ELR (cell line): ENCODE measurements around the gene EYS.

Experiments used
- DNase-seq: peaks from one replicate; pipeline ENCODE4 v3.0.0-alpha.2; 2015; ENCODE audit warnings: low read depth

The EYS gene

GRCh38 chr6:64590965-64591675 lies 1115.9 kb downstream of the EYS start:
- DNase-seq, result no peak

DNA sequence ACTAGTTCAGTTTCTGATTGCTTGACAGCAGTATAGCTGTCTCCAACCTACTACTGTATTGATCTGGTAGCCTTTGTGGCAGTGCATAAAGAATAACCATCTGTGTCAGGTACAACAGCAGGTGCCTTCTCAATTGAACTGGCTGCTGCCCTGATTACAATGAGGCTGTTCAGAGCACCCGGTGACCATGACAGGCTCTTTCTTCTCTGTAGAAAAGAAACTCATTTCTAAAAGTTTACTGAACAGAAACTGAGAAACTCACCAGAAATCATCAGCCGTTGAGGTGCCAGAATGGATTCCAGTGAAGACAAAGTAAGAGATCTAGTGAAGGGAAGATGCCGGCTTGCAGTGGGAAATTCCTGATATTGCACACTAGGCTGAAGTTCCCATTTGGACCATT lies 1117.1 kb downstream of the EYS start:
- DNase-seq, result no peak

DNA sequence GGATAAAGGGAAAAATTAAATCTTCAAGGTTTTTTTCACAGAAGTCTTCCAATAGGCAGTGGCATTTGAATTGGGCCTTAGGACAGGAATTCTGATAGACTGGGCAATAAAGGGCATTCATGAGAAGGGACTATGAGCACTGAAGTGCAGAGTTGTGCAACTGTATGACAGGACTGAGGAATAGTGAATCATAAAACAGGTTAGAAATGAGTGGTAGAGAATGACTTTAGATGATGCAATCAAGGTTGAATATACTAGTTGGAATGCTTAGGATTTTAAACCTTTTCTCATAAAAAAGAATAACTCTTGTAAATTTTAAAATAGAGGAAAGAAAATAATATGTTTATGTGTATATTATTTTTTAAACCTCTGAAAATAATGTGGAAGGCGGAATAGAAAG lies 1126.7 kb downstream of the EYS start:
- no peak for DNase-seq

DNA sequence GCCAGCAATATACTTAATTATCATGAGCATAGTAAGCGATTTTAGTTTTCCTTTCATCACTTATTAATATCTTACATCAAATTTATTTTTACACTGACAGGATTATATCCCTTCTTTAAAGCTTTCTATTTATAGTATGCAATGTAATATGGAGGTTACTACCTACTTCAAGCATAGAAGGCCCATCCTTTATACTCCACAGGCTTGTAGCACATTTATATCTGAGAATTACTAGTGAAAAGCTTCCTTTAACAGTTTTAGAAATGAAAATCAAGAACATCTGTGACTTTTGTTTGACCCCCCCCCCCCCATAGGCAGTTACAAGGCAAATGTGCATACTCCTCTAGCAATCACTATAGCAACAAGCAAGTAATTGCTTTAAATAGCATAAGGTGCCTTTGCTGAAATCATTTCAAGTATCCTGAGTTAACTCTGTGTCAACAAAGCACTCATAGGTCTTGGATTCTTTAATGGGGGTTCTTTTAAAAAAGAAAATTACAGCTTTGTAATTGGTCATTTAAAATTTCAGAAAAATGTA lies 1153.7 kb downstream of the EYS start:
- no peak for DNase-seq

GRCh38 chr6:64547594-64548268 lies 1159.3 kb downstream of the EYS start:
- no peak for DNase-seq

DNA sequence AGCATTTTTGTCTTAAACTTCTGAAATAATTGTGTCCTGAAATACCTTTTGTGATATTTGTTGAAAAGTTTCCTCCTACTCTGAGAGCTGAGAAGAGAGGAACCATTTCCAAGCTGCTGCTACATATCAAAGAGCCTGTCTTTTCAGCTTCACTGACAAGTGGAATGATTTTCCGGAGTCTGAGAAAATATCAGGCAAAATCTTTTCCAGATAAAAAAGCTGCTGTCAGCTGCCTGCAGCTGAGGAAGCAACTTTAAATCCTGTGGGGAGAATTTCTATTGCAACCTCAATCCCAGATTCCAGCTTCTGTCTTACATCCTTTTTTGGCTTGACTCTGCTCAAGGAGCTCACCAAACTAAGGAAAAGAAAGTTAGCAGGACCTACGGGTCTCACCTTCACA lies 1167.1 kb downstream of the EYS start:
- no peak for DNase-seq

GRCh38 chr6:64538722-64539121 lies 1168.3 kb downstream of the EYS start:
- DNase-seq, result no peak

DNA sequence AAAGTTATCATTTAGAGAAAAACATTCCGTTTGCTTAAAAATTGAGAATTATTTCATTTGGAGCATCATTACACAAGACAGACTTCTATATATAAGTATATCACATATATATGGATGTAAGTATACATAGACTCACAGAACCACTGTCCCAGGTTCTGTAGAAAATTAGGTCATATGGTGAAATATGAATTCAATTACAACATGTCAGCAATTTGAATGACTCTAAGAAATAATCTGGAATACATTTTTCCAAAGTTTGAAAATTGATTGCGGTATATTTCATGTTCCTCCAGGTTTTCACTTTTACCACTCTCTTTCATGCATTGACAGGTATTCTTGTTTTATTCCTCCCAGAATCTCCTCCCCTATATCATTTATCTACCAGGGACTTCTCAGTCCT lies 1179.1 kb downstream of the EYS start:
- DNase-seq, result no peak

DNA sequence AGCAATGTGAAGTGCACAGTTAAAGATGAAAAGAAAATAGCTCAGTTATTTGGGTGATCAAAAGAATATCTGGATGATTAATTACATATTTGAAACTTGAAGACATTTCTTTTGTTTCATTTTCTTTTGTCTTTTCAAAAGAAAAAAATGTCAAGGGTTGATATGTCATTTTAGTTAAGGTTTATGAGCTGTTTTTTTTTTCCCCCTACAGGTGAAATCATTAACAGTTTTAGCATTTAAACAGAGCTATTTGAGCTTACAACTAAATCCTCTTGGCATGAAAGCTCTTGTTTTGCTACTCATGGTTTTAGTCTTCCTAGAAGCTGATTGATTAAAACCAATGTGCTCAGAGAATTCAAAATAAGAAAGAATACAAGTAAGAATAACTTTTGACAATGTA lies 1184.2 kb downstream of the EYS start:
- DNase-seq, result no peak

GRCh38 chr6:64520050-64520449 lies 1187.0 kb downstream of the EYS start:
- peak; percentile 62 for DNase-seq

GRCh38 chr6:64516393-64516792 lies 1190.6 kb downstream of the EYS start:
- no peak for DNase-seq

DNA sequence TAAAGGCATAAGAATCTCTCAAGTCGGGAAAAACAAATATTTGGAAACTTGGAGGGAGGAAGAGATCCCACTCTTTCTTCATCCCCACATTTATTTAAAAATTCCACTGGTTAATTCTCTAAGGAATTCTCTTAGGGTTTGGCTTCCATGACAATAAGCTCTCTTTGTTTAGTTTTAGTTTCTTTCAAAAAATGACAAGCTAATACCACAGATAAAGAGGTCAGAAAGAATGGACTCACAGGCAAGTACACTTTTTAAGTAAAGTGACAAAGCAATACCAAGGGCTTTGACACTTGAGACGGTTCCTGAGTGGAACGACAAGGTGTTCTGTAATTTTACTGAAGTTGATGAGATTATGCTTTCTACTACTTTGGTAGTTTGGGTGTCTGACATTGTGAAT lies 1199.4 kb downstream of the EYS start:
- DNase-seq, result no peak

- no peak for DNase-seq
Measured at GRCh38 chr6:64505312-64505711, 1201.7 kb downstream of the EYS start.

- DNase-seq, result no peak
Measured at GRCh38 chr6:64504503-64504902, 1202.5 kb downstream of the EYS start.

DNA sequence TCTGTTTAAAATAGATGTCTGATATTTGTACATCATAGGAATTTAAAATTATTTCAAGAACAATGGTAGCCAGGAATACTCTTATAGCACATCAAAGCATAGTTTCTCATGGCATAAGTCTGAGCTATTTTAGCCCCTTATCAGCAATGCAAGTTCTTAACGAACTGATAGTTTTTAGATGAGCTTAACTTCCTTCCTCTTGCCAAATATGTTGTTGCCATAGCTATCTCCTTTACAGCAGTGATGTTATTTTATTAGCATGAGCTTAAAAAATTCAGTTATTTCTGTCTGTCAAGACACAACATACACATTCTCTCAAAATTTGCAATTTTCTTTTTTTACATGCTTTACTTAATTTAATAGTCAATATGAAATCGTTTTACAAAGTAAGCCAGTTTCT lies 1204.2 kb downstream of the EYS start:
- no peak for DNase-seq

DNA sequence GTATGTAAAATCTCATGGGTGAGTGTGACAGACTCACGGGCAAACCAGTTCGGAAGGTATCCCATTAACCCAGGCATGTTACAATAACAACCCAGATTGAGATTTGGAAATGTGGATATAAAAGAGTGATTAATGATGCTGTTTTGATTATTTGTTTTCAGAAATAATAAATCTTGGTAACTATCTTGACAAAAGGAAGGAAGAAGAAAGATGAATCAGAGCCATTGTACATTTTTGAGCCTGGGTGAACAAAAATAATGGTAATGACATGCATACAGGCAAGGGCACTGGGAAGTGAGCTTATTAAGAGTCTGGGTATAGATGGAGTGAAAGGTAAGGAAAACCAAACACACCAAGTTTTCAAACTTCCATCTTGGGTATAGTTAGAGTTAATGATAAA lies 1209.4 kb downstream of the EYS start:
- DNase-seq, result no peak

DNA sequence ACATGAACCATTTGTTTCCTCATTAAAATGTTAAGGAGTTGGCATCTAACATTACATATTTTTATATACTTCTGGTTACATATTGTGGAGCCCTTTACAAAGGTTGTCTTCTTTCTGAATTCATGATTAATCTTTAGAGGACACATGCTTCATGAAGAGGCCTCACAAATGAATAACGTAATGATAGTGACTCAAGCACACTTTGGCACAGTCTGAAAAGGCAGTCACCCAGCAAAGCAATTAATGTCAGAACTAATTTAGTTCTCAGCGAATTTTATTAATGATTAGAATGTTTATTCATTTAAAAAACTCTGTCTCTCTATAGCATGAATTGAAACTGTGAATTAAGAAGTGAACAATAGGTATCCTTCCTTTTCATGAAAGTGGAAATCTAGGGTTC lies 1217.3 kb downstream of the EYS start:
- DNase-seq, result no peak

DNA sequence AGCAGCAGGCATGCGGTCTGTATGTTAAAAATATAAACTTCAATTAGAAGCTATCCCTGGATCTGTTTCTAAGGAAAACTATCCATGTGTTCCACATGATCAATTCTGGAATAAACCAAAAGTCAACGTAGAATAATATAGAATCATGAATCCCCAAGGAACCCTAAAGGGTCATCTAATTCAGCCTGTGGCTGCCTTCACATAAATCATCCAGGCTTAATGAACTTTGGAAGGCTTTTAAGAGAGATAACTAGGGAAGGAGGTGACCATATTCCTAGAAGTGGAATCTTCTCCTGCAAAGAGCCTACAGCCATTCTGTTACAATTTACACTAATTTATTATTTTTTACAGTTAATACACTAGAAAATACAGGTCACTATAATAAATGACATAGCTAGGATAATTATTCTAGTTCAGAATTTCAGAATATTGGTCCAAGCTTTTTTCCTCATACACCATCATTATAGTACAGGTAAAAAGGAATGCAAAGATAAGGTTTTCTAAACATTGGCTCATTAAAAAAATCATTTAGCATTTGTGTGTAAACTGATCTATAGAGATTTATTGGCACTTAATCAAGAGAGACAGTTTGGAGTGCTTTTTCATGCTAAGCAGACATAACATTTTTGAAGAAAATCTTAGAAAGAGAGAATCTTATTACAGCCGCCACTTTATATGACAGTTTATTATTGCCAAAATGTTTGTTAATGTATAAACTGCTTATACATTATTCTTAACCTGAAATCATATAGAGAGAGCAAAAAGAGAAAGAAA lies 1220.3 kb downstream of the EYS start:
- no peak for DNase-seq

- DNase-seq, result no peak
Measured at GRCh38 chr6:64483956-64484499, 1223.0 kb downstream of the EYS start.

DNA sequence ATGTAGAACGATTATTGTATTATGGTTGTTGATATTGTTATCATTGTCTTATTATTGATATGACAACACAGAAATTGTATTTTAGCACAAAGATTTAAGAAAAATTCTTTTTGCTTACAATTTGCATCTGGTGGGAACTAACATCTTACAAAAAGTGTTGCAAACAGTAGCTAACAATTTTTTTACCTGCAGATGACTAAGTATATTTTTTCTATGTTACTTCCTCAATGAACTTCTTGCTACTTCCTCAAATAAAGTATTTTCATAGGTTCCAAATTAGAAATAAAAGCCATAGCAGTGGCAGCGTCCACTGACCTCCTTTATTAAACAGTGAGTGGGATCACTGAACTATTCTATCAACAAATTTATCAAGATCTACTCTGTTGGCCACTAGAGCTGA lies 1224.4 kb downstream of the EYS start:
- DNase-seq, result no peak

- no peak for DNase-seq
Measured at GRCh38 chr6:64479134-64479533, 1227.9 kb downstream of the EYS start.

- DNase-seq, result no peak
Measured at GRCh38 chr6:64477391-64477790, 1229.6 kb downstream of the EYS start.

GRCh38 chr6:64476935-64477334 lies 1230.1 kb downstream of the EYS start:
- no peak for DNase-seq
